SHP77 treated with DMSO at 0.1 percent for 48 hours (cell line): ENCODE results near the gene TMPRSS9.

Experiments used
- DNase-seq: peaks from one replicate; lab custom pipeline; 2025; lab: John Stamatoyannopoulos, UW

TMPRSS9 gene

GRCh38 chr19:2423071-2423914, 63.2 kb downstream of the TMPRSS9 start:
- no peak for DNase-seq

- DNase-seq, result no peak
Observed at GRCh38 chr19:2423915-2424685, 64.0 kb downstream of the TMPRSS9 start.

- no peak for DNase-seq
Observed at GRCh38 chr19:2424686-2425621, 64.9 kb downstream of the TMPRSS9 start.

GRCh38 chr19:2425622-2426581, 65.8 kb downstream of the TMPRSS9 start:
- DNase-seq, result no peak

- DNase-seq, result no peak
Observed at GRCh38 chr19:2426611-2427428, 66.8 kb downstream of the TMPRSS9 start.

- DNase-seq, result peak; percentile 88
Observed at GRCh38 chr19:2427429-2428320, 67.6 kb downstream of the TMPRSS9 start, which contains the start of gene TIMM13. TSS of gene TIMM13 (minus strand) at chr19:2427586. CDS start at chr19:2427533, 53 bp downstream.

GRCh38 chr19:2428321-2428690, 68.2 kb downstream of the TMPRSS9 start:
- DNase-seq, result peak; percentile 22

- no peak for DNase-seq
Observed at GRCh38 chr19:2428756-2429711, 69.0 kb downstream of the TMPRSS9 start.

- no peak for DNase-seq
Observed at GRCh38 chr19:2429917-2430535, 70.0 kb downstream of the TMPRSS9 start.

- DNase-seq, result no peak
Observed at GRCh38 chr19:2431318-2432055, 71.4 kb downstream of the TMPRSS9 start.

- no peak for DNase-seq
Observed at GRCh38 chr19:2432131-2432848, 72.2 kb downstream of the TMPRSS9 start.

- DNase-seq, result no peak
Observed at GRCh38 chr19:2433854-2434253, 73.8 kb downstream of the TMPRSS9 start.

- DNase-seq, result no peak
Observed at GRCh38 chr19:2434267-2434666, 74.2 kb downstream of the TMPRSS9 start.

- no peak for DNase-seq
Observed at GRCh38 chr19:2434721-2435265, 74.7 kb downstream of the TMPRSS9 start.

GRCh38 chr19:2436384-2436783, 76.3 kb downstream of the TMPRSS9 start:
- no peak for DNase-seq

- no peak for DNase-seq
Observed at GRCh38 chr19:2436926-2437325, 76.9 kb downstream of the TMPRSS9 start.
